HepG2 (cell line): ENCODE results near the gene PELO. TPM values are rescaled to one million over a fixed set of nuclear protein-coding genes. Genes with fewer than 3 reads are reported as not detected.

Source experiments
- EZH2 ChIP-seq: conservative IDR thresholded peaks from 2 replicates; pipeline ENCODE4 v1.6.1; 2012; ENCODE audit warnings: mild to moderate bottlenecking, low read depth, low read length, moderate library complexity
- HMG20B ChIP-seq: conservative IDR thresholded peaks from 2 replicates; pipeline ENCODE4 v1.6.1; 2016; ENCODE audit warnings: missing genetic modification reagents, missing compliant biosample characterization
- KMT2A ChIP-seq: sonication (generic); formaldehyde crosslinking; IDR thresholded peaks from 2 replicates; pipeline ENCODE4 v1.4.0; 2020; ENCODE audit warnings: missing genetic modification reagents
- PHF21A ChIP-seq: sonication (generic); formaldehyde crosslinking; IDR thresholded peaks from 2 replicates; pipeline ENCODE4 v1.5.0; 2020; ENCODE audit warnings: mild to moderate bottlenecking, missing genetic modification reagents
- PRMT3 ChIP-seq: sonication (generic); formaldehyde crosslinking; IDR thresholded peaks from 2 replicates; pipeline ENCODE4 v1.8.1; 2022; ENCODE audit warnings: low read depth, mild to moderate bottlenecking, moderate library complexity, missing genetic modification reagents, borderline replicate concordance
- SAFB2 ChIP-seq: sonication (generic); formaldehyde crosslinking; IDR thresholded peaks from 2 replicates; pipeline ENCODE4 v1.5.1; 2020; ENCODE audit warnings: missing genetic modification reagents, low read depth, mild to moderate bottlenecking, borderline replicate concordance
- SNAI1 ChIP-seq: sonication (generic); formaldehyde crosslinking; IDR thresholded peaks from 2 replicates; pipeline ENCODE4 v1.5.0; 2020; ENCODE audit warnings: mild to moderate bottlenecking, missing genetic modification reagents, borderline replicate concordance
- SOX13 ChIP-seq, 3 experiments: fragments of 450-650 bp in 1 of 3; sonication (generic) in 1 of 3; formaldehyde crosslinking in 1 of 3; IDR thresholded peaks in 2 of 3; conservative IDR thresholded peaks in 1 of 3; 2 replicates each; pipeline versions ENCODE4 v1.5.0 to v1.6.1; 2016 to 2020; ENCODE audit warnings: antibody characterized with exemption in 1 of 3, mild to moderate bottlenecking in 1 of 3, missing compliant biosample characterization in 1 of 3, missing genetic modification reagents in 1 of 3, moderate library complexity in 1 of 3
- ZNF354B ChIP-seq: sonication (generic); formaldehyde crosslinking; IDR thresholded peaks from 2 replicates; pipeline ENCODE4 v1.8.0; 2022; ENCODE audit warnings: mild to moderate bottlenecking, missing genetic modification reagents
- ZNF569 ChIP-seq: sonication (generic); formaldehyde crosslinking; IDR thresholded peaks from 2 replicates; pipeline ENCODE4 v1.5.0; 2020; ENCODE audit warnings: mild to moderate bottlenecking, missing genetic modification reagents, moderate library complexity, borderline replicate concordance
- ZNF720 ChIP-seq: sonication (generic); formaldehyde crosslinking; IDR thresholded peaks from 2 replicates; pipeline ENCODE4 v1.4.0; 2020; ENCODE audit warnings: missing genetic modification reagents
- ZNF768 ChIP-seq: sonication (generic); formaldehyde crosslinking; IDR thresholded peaks from 2 replicates; pipeline ENCODE4 v1.4.0; 2020; ENCODE audit warnings: missing genetic modification reagents
- polyA plus RNA-seq, 8 experiments: library from polyadenylated mRNA; depleted of rRNA in 3 of 8; stranded (reverse) in 7 of 8; unstranded in 1 of 8; fragments of >200 nt; fragmentation: Illumina TruSeq in 4 of 8; extraction: Trizol in 4 of 8; gene quantifications; 2 replicates each; pipeline versions ENCODE4 v1.2.1 to v1.2.3, GENCODE V29; 2011 to 2016; ENCODE audit warnings: low read depth in 4 of 8, missing spikeins in 1 of 8, mixed read lengths in 1 of 8; ENCODE audit not compliant: insufficient read depth in 1 of 8
- total RNA-seq, 5 experiments: library from RNA; depleted of rRNA; stranded (reverse); fragments of >200 nt; fragmentation: Illumina TruSeq; extraction: Trizol; gene quantifications; 2 replicates each; pipeline ENCODE4 v1.2.3, GENCODE V29; 2016; ENCODE audit warnings: low read depth in 1 of 5
- TF ChIP-seq, protein P1 (sequence below), 2 experiments: fragments of 450-650 bp in 1 of 2; sonication (generic) in 1 of 2; formaldehyde crosslinking in 1 of 2; IDR thresholded peaks; 2 replicates each; pipeline versions ENCODE4 v1.6.1 to v1.8.0; 2016 to 2022; ENCODE audit warnings: antibody characterized with exemption in 1 of 2, mild to moderate bottlenecking in 1 of 2, missing genetic modification reagents in 1 of 2
- TF ChIP-seq, protein P2 (sequence below): sonication (generic); formaldehyde crosslinking; IDR thresholded peaks from 2 replicates; pipeline ENCODE4 v1.8.1; 2023; ENCODE audit warnings: missing genetic modification reagents, mild to moderate bottlenecking, borderline replicate concordance
- TF ChIP-seq, protein P3 (sequence below): sonication (generic); formaldehyde crosslinking; IDR thresholded peaks from 2 replicates; pipeline ENCODE4 v1.5.0; 2020; ENCODE audit warnings: mild to moderate bottlenecking, missing genetic modification reagents

PELO gene
- total and polyA plus RNA-seq, 2 of the 13 experiments (the other 11 are each of a cell fraction or from before 2014, with no cell fraction given): 19.0 to 23.9 TPM

DNA sequence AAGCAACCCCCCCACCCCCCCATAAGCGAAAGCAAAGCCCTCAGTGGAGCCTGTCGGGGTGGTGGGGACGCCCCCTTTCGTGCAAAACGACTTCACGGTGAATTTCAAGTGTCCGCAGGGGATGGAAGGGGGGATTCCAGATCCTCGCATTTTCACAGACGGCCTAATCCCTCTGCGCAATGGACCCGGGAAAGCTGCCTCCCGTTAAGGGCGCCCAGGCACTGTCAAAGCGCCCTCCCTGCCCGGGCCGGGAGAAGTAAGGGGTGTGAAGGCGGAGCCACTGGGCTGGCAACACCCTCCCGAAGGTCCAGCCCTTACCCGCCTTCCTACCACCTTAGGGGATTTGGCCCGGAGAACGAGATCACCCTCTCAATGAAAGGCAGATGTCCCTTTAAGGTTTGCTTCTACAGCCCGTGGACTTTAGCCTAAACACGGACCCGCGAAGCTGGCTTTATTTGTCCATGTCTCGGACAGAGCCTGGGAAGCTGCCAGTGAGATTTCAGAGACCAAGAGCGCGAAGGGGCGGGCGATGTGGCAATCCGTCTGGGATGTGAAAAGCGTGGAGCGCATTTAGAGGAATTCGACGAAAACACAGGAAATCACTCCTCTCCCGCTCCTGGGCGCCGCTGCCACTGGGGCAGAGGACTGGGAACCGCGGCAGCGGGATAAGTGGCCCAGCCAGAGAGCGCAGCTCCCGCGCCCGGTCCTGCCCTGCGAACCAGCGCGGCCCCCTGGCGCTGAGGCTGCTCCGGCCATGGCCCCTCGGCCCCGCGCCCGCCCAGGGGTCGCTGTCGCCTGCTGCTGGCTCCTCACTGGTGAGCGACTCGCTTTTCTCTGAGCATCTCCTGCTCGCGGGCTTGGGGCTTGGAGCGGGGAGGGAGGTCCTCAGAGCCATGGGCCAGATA, at the start of gene PELO, which contains the start of gene ITGA1 (continued):
- TF ChIP-seq HMG20B (CRISPR knock-in tag) (no peak), ZNF720 (CRISPR knock-in tag) (no peak), PRMT3 (CRISPR knock-in tag) (no peak), EZH2 (no peak), PHF21A (CRISPR knock-in tag) (peak; percentile 82), SNAI1 (CRISPR knock-in tag) (no peak), KMT2A (CRISPR knock-in tag) (peak; percentile 71; the same call in 1 of the 2 replicates), SAFB2 (CRISPR knock-in tag) (peak; percentile 56; the same call in 1 of the 2 replicates), ZNF354B (no peak), ZNF768 (peak; percentile 62; the same call in 1 of the 2 replicates), SOX13 (IDR thresholded peaks at IDR 0.05) (peak; percentile 35; the same call in 1 of the 2 replicates), SOX13 (CRISPR knock-in tag; conservative IDR thresholded peaks at IDR 0.05 in 1 of 2, IDR thresholded peaks at IDR 0.05 in 1 of 2) (no peak; a peak in 1 of 4 replicates), ZNF569 (CRISPR knock-in tag) (no peak)
- TF ChIP-seq, protein P1, sequence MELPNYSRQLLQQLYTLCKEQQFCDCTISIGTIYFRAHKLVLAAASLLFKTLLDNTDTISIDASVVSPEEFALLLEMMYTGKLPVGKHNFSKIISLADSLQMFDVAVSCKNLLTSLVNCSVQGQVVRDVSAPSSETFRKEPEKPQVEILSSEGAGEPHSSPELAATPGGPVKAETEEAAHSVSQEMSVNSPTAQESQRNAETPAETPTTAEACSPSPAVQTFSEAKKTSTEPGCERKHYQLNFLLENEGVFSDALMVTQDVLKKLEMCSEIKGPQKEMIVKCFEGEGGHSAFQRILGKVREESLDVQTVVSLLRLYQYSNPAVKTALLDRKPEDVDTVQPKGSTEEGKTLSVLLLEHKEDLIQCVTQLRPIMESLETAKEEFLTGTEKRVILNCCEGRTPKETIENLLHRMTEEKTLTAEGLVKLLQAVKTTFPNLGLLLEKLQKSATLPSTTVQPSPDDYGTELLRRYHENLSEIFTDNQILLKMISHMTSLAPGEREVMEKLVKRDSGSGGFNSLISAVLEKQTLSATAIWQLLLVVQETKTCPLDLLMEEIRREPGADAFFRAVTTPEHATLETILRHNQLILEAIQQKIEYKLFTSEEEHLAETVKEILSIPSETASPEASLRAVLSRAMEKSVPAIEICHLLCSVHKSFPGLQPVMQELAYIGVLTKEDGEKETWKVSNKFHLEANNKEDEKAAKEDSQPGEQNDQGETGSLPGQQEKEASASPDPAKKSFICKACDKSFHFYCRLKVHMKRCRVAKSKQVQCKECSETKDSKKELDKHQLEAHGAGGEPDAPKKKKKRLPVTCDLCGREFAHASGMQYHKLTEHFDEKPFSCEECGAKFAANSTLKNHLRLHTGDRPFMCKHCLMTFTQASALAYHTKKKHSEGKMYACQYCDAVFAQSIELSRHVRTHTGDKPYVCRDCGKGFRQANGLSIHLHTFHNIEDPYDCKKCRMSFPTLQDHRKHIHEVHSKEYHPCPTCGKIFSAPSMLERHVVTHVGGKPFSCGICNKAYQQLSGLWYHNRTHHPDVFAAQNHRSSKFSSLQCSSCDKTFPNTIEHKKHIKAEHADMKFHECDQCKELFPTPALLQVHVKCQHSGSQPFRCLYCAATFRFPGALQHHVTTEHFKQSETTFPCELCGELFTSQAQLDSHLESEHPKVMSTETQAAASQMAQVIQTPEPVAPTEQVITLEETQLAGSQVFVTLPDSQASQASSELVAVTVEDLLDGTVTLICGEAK (IDR thresholded peaks at IDR 0.05): no peak
- TF ChIP-seq, protein P1 (CRISPR knock-in tag; IDR thresholded peaks at IDR 0.05): peak; percentile 85; the same call in 1 of the 2 replicates
- TF ChIP-seq, protein P2, sequence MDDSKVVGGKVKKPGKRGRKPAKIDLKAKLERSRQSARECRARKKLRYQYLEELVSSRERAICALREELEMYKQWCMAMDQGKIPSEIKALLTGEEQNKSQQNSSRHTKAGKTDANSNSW (CRISPR knock-in tag): no peak
- TF ChIP-seq, protein P3, sequence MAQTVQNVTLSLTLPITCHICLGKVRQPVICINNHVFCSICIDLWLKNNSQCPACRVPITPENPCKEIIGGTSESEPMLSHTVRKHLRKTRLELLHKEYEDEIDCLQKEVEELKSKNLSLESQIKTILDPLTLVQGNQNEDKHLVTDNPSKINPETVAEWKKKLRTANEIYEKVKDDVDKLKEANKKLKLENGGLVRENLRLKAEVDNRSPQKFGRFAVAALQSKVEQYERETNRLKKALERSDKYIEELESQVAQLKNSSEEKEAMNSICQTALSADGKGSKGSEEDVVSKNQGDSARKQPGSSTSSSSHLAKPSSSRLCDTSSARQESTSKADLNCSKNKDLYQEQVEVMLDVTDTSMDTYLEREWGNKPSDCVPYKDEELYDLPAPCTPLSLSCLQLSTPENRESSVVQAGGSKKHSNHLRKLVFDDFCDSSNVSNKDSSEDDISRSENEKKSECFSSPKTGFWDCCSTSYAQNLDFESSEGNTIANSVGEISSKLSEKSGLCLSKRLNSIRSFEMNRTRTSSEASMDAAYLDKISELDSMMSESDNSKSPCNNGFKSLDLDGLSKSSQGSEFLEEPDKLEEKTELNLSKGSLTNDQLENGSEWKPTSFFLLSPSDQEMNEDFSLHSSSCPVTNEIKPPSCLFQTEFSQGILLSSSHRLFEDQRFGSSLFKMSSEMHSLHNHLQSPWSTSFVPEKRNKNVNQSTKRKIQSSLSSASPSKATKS: no peak
